HepG2 (cell line): ENCODE measurements around the gene ZNF117. TPM values are rescaled to one million over a fixed set of nuclear protein-coding genes. Genes with fewer than 3 reads are reported as not detected.

Experiments used
- ARID2 ChIP-seq: sonication (generic); formaldehyde crosslinking; IDR thresholded peaks from 2 replicates; pipeline ENCODE4 v1.8.1; 2022; ENCODE audit warnings: mild to moderate bottlenecking, missing genetic modification reagents, borderline replicate concordance
- ATAD3A ChIP-seq: sonication (generic); formaldehyde crosslinking; IDR thresholded peaks from 2 replicates; pipeline ENCODE4 v1.4.0; 2020; ENCODE audit warnings: missing genetic modification reagents
- FOSL2 ChIP-seq: sonication (generic); formaldehyde crosslinking; IDR thresholded peaks from 2 replicates; pipeline ENCODE4 v1.4.0; 2020; ENCODE audit warnings: missing genetic modification reagents
- FOXK1 ChIP-seq: sonication (generic); formaldehyde crosslinking; IDR thresholded peaks from 2 replicates; pipeline ENCODE4 v1.4.0; 2020; ENCODE audit warnings: low read depth, missing genetic modification reagents, borderline replicate concordance
- FOXK2 ChIP-seq: fragments of 450-650 bp; IDR thresholded peaks from 2 replicates; pipeline ENCODE4 v1.6.1; 2016
- HES4 ChIP-seq: sonication (generic); formaldehyde crosslinking; IDR thresholded peaks from 2 replicates; pipeline ENCODE4 v1.9.0; 2021; ENCODE audit warnings: mild to moderate bottlenecking, missing genetic modification reagents, borderline replicate concordance
- HNF4A ChIP-seq: sonication (generic); formaldehyde crosslinking; IDR thresholded peaks from 2 replicates; pipeline ENCODE4 v1.4.0; 2020; ENCODE audit warnings: missing genetic modification reagents
- NCOA1 ChIP-seq: sonication (generic); formaldehyde crosslinking; IDR thresholded peaks from 2 replicates; pipeline ENCODE4 v1.9.0; 2021; ENCODE audit warnings: missing genetic modification reagents
- NR2F1 ChIP-seq, 2 experiments: fragments of 450-650 bp in 1 of 2; formaldehyde crosslinking in 1 of 2; IDR thresholded peaks; 2 replicates each; pipeline versions ENCODE4 v1.5.0 to v1.6.1; 2016 to 2020; ENCODE audit warnings: mild to moderate bottlenecking in 1 of 2, missing compliant biosample characterization in 1 of 2, missing genetic modification reagents in 1 of 2, moderate library complexity in 1 of 2
- PRPF4 ChIP-seq: fragments of 200-400 bp; formaldehyde crosslinking; IDR thresholded peaks from 2 replicates; pipeline ENCODE4 v1.6.1; 2016; ENCODE audit warnings: low read length, low read depth; ENCODE audit not compliant: poor library complexity, severe bottlenecking
- RFX5 ChIP-seq: IDR thresholded peaks from 2 replicates; pipeline ENCODE4 v1.6.1; 2011; ENCODE audit warnings: low read depth, low read length, improper control_type of control experiment
- TCF12 ChIP-seq, 2 experiments: fragments of 450-650 bp in 1 of 2; sonication (generic) in 1 of 2; formaldehyde crosslinking in 1 of 2; IDR thresholded peaks; 2 replicates each; pipeline versions ENCODE4 v1.6.1 to v1.8.0; 2017 to 2022; ENCODE audit warnings: antibody characterized with exemption in 1 of 2, mild to moderate bottlenecking in 1 of 2, missing genetic modification reagents in 1 of 2, moderate library complexity in 1 of 2
- TFDP2 ChIP-seq: sonication (generic); formaldehyde crosslinking; IDR thresholded peaks from 2 replicates; pipeline ENCODE4 v1.4.0; 2020; ENCODE audit warnings: missing genetic modification reagents
- TFE3 ChIP-seq: IDR thresholded peaks from 2 replicates; pipeline ENCODE4 v1.6.1; 2016
- THAP11 ChIP-seq: IDR thresholded peaks from 2 replicates; pipeline ENCODE4 v1.6.1; 2016; ENCODE audit warnings: missing biosample characterization, missing genetic modification reagents
- TMF1 ChIP-seq: sonication (generic); formaldehyde crosslinking; IDR thresholded peaks from 2 replicates; pipeline ENCODE4 v1.8.1; 2022; ENCODE audit warnings: low read depth, missing genetic modification reagents
- ZMAT5 ChIP-seq: sonication (generic); formaldehyde crosslinking; IDR thresholded peaks from 2 replicates; pipeline ENCODE4 v1.5.0; 2020; ENCODE audit warnings: mild to moderate bottlenecking, low read depth, missing genetic modification reagents, borderline replicate concordance
- ZMYM2 ChIP-seq: sonication (generic); formaldehyde crosslinking; IDR thresholded peaks from 2 replicates; pipeline ENCODE4 v1.8.0; 2022; ENCODE audit warnings: mild to moderate bottlenecking, missing genetic modification reagents
- ZNF329 ChIP-seq: sonication (generic); formaldehyde crosslinking; IDR thresholded peaks from 2 replicates; pipeline ENCODE4 v1.9.0; 2021; ENCODE audit warnings: low read depth, mild to moderate bottlenecking, missing genetic modification reagents
- ZNF644 ChIP-seq: IDR thresholded peaks from 2 replicates; pipeline ENCODE4 v1.6.1; 2016; ENCODE audit warnings: low read depth
- ZNF687 ChIP-seq: sonication (generic); formaldehyde crosslinking; IDR thresholded peaks from 2 replicates; pipeline ENCODE4 v1.5.1; 2020; ENCODE audit warnings: mild to moderate bottlenecking, missing genetic modification reagents, moderate library complexity
- ZNF740 ChIP-seq: sonication (generic); formaldehyde crosslinking; IDR thresholded peaks from 2 replicates; pipeline ENCODE4 v1.4.0; 2020; ENCODE audit warnings: missing genetic modification reagents
- polyA plus RNA-seq, 8 experiments: library from polyadenylated mRNA; depleted of rRNA in 3 of 8; stranded (reverse) in 7 of 8; unstranded in 1 of 8; fragments of >200 nt; fragmentation: Illumina TruSeq in 4 of 8; extraction: Trizol in 4 of 8; gene quantifications; 2 replicates each; pipeline versions ENCODE4 v1.2.1 to v1.2.3, GENCODE V29; 2011 to 2016; ENCODE audit warnings: low read depth in 4 of 8, missing spikeins in 1 of 8, mixed read lengths in 1 of 8; ENCODE audit not compliant: insufficient read depth in 1 of 8
- total RNA-seq, 5 experiments: library from RNA; depleted of rRNA; stranded (reverse); fragments of >200 nt; fragmentation: Illumina TruSeq; extraction: Trizol; gene quantifications; 2 replicates each; pipeline ENCODE4 v1.2.3, GENCODE V29; 2016; ENCODE audit warnings: low read depth in 1 of 5

Gene ZNF117
- total and polyA plus RNA-seq, 2 of the 13 experiments (the other 11 are each of a cell fraction or from before 2014, with no cell fraction given): 6.6 to 20.0 TPM

- TF ChIP-seq PRPF4 (no peak), TMF1 (CRISPR knock-in tag) (no peak), NR2F1 (CRISPR knock-in tag; IDR thresholded peaks at IDR 0.05) (no peak), ZNF687 (CRISPR knock-in tag) (peak; percentile 84), HES4 (no peak), RFX5 (no peak), ZNF740 (no peak), ARID2 (CRISPR knock-in tag) (no peak), THAP11 (peak; percentile 65), ZNF329 (CRISPR knock-in tag) (0 out of 2 replicates have a peak, but pooled peaks have one; percentile 41), TFE3 (CRISPR knock-in tag) (peak; percentile 56; the same call in 1 of the 2 replicates), ZNF644 (no peak), TFDP2 (no peak), FOSL2 (CRISPR knock-in tag) (no peak; the same call in 1 of the 2 replicates), ZMAT5 (CRISPR knock-in tag) (no peak), ZMYM2 (CRISPR knock-in tag) (no peak), FOXK2 (no peak), FOXK1 (CRISPR knock-in tag) (peak; percentile 29; the same call in 1 of the 2 replicates), NCOA1 (CRISPR knock-in tag) (no peak), ATAD3A (no peak), HNF4A (CRISPR knock-in tag) (peak; percentile 26), TCF12 (IDR thresholded peaks at IDR 0.05) (no peak), TCF12 (CRISPR knock-in tag; IDR thresholded peaks at IDR 0.05) (no peak)
Measured at GRCh38 chr7:65006094-65006992, 15.5 kb upstream of the ZNF117 start, which contains the start of gene ERV3-1 (continued).
